Breast epithelium (tissue), 4 donors: ENCODE data around the gene ASXL2. TPM values are rescaled to one million over a fixed set of nuclear protein-coding genes. Genes with fewer than 3 reads are reported as not detected.
A peak's percentile ranks its signal among the peaks of the same experiment; 100 is the strongest.

Experiments
- DNase-seq, 2 donors: peaks; one replicate each; pipeline ENCODE4 v3.0.0-alpha.2; 2019; ENCODE audit warnings: low spot score in 2 of 2
- H3K27ac ChIP-seq, 2 donors: fragments of 200-600 bp; sonication (generic) in 1 of 2; one replicate each; pipeline ENCODE4 v1.5.1; 2016 to 2019; ENCODE audit warnings: mild to moderate bottlenecking in 1 of 2
- H3K27me3 ChIP-seq, 2 donors: fragments of 200-600 bp; sonication (generic) in 1 of 2; one replicate each; pipeline versions ENCODE4 v1.5.1 to v1.6.0; 2017 to 2019; ENCODE audit warnings: control low read depth in 1 of 2, mild to moderate bottlenecking in 1 of 2
- H3K36me3 ChIP-seq: fragments of 200-600 bp; one replicate; pipeline ENCODE4 v1.5.1; 2019
- H3K4me1 ChIP-seq, 2 donors: fragments of 200-600 bp; sonication (generic); one replicate each; pipeline ENCODE4 v1.5.1; 2016 to 2019; ENCODE audit warnings: control low read depth in 1 of 2
- H3K4me3 ChIP-seq, 3 donors: fragments of 200-600 bp; sonication (generic); 1 replicate in 2 of 3; 2 replicates in 1 of 3; pipeline ENCODE4 v1.5.1; 2016 to 2019; ENCODE audit warnings: mild to moderate bottlenecking in 3 of 3, moderate library complexity in 2 of 3
- H3K9me3 ChIP-seq, 2 donors: fragments of 200-600 bp; sonication (generic) in 1 of 2; one replicate each; pipeline ENCODE4 v1.5.1; 2016 to 2019; ENCODE audit warnings: control low read depth in 1 of 2
- POLR2A ChIP-seq: fragments of 450-650 bp; IDR thresholded peaks from one replicate; pipeline ENCODE4 v1.6.1; 2016; ENCODE audit warnings: antibody characterized with exemption, mild to moderate bottlenecking, moderate library complexity
- POLR2AphosphoS5 ChIP-seq, 3 donors: sonication (generic); formaldehyde crosslinking; IDR thresholded peaks; one replicate each; pipeline ENCODE4 v1.6.1; 2017; ENCODE audit warnings: antibody characterized with exemption in 3 of 3
- intact Hi-C: fragments of 100-400 bp; cut with DNase I; formaldehyde crosslinking; loops from one replicate; pipeline ENCODE4 v1.15.1; 2023; ENCODE audit warnings: low total_unique reads
- total RNA-seq, 3 donors: library from RNA; depleted of rRNA; stranded (reverse); fragments of >200 nt; gene quantifications; one replicate each; pipeline ENCODE4 v1.1.0, GENCODE V29; 2016
- TF ChIP-seq, protein P1 (sequence below), 3 donors: fragments of 450-650 bp; IDR thresholded peaks; one replicate each; pipeline ENCODE4 v1.5.1; 2016 to 2017; ENCODE audit warnings: antibody characterized with exemption in 3 of 3, mild to moderate bottlenecking in 3 of 3, moderate library complexity in 3 of 3

ASXL2 gene
- total RNA-seq, 3 donors from 2014 or later: 16.4 to 18.2 (median 17.4) TPM

DNA sequence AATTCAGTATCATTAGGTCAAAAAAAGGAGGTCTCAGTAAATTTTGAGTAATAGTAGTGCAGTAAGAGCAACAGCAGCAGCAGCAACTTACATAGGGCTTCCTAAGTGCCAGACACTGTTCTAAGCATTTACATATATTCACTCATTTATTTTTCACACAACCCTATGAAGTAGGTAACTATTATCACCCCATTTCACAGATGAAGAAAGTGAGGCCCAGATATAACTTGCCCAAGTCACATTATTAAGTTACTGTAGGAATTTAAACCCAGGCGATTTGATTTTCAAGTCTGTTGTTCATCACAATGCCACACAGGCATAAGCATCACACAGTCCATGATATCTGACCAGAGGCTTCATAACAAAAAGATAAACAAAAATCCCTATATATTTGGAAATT, 114.7 kb downstream of the ASXL2 start:
- no peak for DNase-seq
- peaks cover 7% of the 10 kb centered on the region for H3K36me3 ChIP-seq
- H3K27me3 ChIP-seq: no peaks in the 10 kb centered on the region
- TF ChIP-seq, protein P1, sequence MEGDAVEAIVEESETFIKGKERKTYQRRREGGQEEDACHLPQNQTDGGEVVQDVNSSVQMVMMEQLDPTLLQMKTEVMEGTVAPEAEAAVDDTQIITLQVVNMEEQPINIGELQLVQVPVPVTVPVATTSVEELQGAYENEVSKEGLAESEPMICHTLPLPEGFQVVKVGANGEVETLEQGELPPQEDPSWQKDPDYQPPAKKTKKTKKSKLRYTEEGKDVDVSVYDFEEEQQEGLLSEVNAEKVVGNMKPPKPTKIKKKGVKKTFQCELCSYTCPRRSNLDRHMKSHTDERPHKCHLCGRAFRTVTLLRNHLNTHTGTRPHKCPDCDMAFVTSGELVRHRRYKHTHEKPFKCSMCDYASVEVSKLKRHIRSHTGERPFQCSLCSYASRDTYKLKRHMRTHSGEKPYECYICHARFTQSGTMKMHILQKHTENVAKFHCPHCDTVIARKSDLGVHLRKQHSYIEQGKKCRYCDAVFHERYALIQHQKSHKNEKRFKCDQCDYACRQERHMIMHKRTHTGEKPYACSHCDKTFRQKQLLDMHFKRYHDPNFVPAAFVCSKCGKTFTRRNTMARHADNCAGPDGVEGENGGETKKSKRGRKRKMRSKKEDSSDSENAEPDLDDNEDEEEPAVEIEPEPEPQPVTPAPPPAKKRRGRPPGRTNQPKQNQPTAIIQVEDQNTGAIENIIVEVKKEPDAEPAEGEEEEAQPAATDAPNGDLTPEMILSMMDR (IDR thresholded peaks at IDR 0.05): no peak
- TF ChIP-seq POLR2A (no peak), POLR2AphosphoS5 (IDR thresholded peaks at IDR 0.05) (no peak)
- intact Hi-C loops: no loop called here
- H3K27ac ChIP-seq: no peak overlapping the region
- H3K9me3 ChIP-seq: no peaks in the 10 kb centered on the region
- H3K4me3 ChIP-seq: no peak overlapping the region
- H3K4me1 ChIP-seq: no peaks in the 10 kb centered on the region

DNA sequence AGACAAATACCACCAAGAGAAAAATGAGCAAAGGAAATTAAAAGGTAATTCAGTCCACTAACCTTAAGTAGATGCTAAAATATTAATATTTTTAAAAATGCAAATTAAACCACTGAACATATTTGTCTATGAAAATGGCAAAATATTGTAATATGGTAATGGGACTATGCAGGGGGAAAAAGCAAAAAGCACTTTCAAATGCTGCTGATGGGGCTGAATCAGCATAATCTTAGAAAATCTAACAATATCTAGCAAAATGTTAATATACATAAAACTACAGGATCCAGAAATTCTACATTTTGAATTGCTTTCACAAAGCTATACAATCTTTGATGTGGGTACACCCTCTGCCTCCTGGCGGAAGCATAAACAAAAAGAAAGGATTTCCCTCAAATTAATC, 118.0 kb downstream of the ASXL2 start:
- no peaks in the 10 kb centered on the region for H3K4me1 ChIP-seq
- no peak for DNase-seq
- intact Hi-C loops: no loop called here
- H3K27me3 ChIP-seq: no peaks in the 10 kb centered on the region
- no peaks in the 10 kb centered on the region for H3K9me3 ChIP-seq
- no peak overlapping the region for H3K27ac ChIP-seq
- no peaks in the 10 kb centered on the region for H3K36me3 ChIP-seq
- H3K4me3 ChIP-seq: no peak overlapping the region
- TF ChIP-seq POLR2AphosphoS5 (IDR thresholded peaks at IDR 0.05): no peak
- TF ChIP-seq, protein P1 (IDR thresholded peaks at IDR 0.05): no peak

DNA sequence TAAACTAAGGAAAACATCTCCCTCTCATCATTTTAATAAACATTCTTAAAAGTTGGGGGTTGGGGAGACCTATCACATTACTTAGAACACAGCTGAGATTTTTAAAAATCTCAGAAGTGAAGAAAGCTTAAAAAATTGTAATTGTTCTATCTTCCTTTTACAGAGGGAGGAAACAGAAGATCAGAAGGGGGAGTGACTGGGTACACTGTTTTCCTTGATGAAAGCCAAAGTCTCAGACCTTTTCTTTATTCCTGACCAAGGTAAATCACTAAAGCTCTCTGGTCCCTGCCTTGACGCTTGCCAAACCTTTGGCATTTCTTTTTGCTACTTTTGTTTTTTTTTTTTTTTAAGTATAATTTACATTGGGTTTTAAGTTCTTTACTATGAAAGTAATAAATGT, 119.9 kb downstream of the ASXL2 start:
- Histone ChIP-seq H3K36me3 (no peaks in the 10 kb centered on the region), H3K27me3 (no peaks in the 10 kb centered on the region), H3K27ac (peak overlapping the region; percentile 16 to 69), H3K4me3 (no peak overlapping the region), H3K4me1 (no peaks in the 10 kb centered on the region), H3K9me3 (no peaks in the 10 kb centered on the region)
- intact Hi-C loops: no loop called here
- TF ChIP-seq, protein P1 (IDR thresholded peaks at IDR 0.05): no peak
- no peak for TF ChIP-seq POLR2AphosphoS5 (IDR thresholded peaks at IDR 0.05)
- TF ChIP-seq POLR2A: no peak
- DNase-seq: no peak

DNA sequence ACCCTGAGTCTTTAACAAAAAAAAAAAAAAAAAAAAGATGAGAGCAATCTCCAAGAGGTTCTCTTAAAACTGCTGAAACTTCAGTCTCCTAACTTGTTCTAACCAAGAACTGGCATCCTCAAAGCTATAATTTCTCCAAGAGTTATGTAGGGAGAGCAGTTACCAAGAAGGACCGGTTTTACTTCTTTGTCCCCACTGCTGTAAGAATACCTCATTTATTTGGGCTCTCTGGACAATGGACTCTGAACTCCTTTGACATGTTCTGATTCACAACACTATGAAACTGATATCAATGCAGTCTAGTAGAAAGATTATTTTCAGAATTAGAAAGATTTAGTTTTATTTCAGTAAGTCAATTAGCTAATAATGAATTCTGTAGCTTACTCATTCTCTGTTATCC, 120.4 kb downstream of the ASXL2 start:
- Histone ChIP-seq H3K9me3 (no peaks in the 10 kb centered on the region), H3K4me1 (no peaks in the 10 kb centered on the region), H3K27me3 (no peaks in the 10 kb centered on the region), H3K36me3 (no peaks in the 10 kb centered on the region), H3K4me3 (no peak overlapping the region), H3K27ac (peak overlapping the region; percentile 16 to 69)
- DNase-seq: no peak
- intact Hi-C loops: no loop called here
- TF ChIP-seq, protein P1 (IDR thresholded peaks at IDR 0.05): no peak
- TF ChIP-seq POLR2AphosphoS5 (IDR thresholded peaks at IDR 0.05) (no peak), POLR2A (no peak)

DNA sequence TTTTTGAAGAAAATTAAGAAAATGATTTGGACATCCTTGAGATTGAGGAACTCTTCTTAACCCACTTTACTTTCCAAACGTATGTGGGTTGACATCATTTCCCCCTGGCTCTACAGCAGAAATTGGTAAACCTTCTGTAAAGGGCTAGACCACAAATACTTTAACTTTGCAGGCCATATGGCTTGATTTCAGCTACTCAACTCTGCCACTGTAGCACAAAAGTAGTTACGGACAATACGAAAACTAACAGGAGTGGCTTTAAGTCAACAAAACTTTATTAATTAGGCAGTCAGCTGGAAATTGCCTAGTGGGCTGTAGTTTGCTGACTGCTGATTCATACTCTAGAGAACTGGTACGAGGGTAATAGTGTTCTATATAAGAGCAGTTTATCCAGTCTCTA, 121.8 kb downstream of the ASXL2 start:
- H3K4me1 ChIP-seq: no peaks in the 10 kb centered on the region
- H3K9me3 ChIP-seq: no peaks in the 10 kb centered on the region
- no peaks in the 10 kb centered on the region for H3K36me3 ChIP-seq
- intact Hi-C loops: no loop called here
- H3K27me3 ChIP-seq: no peaks in the 10 kb centered on the region
- H3K27ac ChIP-seq: peak overlapping the region in 1 of 2 donors; percentile 14
- TF ChIP-seq POLR2A (no peak), POLR2AphosphoS5 (IDR thresholded peaks at IDR 0.05) (no peak)
- TF ChIP-seq, protein P1 (IDR thresholded peaks at IDR 0.05): no peak
- no peak for DNase-seq
- H3K4me3 ChIP-seq: no peak overlapping the region
